COR-L47 (cell line): ENCODE measurements around the gene COBL.
"Not testable (repeated sequence)": the region's sequence is repeated elsewhere in the genome, so short reads cannot be mapped to it uniquely, and the experiment has no call there.

Source experiments
- DNase-seq: peaks from one replicate; lab custom pipeline; 2025; lab: John Stamatoyannopoulos, UW

The COBL gene

DNA sequence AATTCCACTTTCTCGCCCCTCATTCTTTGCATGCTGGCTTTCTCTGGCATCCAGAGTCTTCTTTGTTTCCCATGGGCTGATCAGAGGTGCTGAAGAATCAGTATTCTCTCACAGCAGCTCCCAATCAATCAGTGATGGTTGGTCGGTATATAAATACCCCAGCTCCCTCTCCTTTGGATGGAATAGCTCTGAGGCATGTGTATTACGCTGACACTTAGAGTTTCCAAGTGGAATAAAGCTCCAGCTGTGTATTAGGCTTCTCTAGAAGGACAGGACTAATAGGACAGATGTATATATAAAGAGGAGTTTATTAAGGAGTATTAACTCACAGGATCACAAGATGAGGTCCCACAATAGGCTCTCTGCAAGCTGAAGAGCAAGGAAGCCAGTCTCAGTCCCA is 315.7 kb downstream of the COBL start:
- DNase-seq = no peak

DNA sequence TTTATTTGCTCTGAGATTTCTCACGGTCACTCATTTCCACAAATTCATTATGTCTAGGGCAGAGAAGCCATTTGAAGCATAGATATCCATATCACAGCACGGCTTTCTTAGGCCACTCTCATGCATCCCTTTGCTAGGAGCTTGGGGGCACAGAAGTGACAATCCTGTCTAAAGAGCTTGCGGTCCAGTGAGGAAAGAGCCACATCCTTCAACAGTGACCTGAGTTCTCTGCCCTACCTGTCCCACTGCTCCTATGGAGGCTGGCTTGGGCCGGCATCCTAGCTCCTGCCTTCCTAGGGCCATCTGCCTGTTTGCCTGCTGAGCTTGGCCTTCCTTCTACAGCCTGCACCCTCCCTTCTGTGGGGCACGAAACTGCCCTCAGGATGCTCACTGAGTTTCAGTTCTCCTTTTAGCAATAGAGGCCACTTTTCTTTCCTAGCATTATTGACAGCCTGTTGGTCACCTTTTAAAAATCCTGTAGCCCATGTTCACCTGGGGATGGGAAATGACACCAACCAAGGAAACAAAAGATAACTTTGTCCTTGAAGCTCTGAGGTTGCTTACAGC is 321.8 kb downstream of the COBL start:
- DNase-seq = no peak

DNA sequence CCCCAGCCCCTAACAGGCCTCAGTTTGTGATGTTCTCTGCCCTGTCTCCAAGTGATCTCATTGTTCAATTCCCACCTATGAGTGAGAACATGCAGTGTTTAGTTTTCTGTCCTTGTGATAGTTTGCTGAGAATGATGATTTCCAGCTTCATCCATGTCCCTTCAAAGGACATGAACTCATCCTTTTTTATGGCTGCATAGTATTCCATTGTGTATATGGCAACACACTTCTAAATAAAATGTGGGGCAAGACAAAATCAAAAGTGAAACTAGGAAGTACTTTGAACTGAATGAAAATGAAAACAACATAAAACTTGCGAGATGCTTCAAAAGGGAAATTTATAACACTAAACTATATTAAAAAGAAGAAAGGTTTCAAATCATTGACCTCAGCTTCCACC is 326.4 kb downstream of the COBL start:
- not testable (repeated sequence) for DNase-seq

DNA sequence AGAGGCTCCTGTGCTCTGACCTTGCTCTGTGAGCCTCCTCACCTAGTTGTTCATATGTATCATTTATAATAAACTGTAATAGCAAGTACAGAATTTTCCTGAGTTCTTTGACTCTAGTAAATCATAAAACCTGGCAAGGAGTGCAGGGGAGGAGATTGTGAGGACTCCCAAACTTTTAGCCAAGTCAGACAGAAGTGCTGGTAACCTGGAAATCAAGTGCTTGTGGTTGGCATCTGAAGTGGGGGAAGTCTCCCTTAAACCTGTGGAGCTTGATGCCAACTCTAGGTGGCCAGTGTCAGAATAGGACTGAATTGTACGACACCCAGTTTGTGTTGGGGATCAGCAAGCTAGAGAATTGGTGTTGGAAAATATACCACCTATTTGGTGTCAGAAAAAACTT is 327.6 kb downstream of the COBL start:
- DNase-seq = no peak

DNA sequence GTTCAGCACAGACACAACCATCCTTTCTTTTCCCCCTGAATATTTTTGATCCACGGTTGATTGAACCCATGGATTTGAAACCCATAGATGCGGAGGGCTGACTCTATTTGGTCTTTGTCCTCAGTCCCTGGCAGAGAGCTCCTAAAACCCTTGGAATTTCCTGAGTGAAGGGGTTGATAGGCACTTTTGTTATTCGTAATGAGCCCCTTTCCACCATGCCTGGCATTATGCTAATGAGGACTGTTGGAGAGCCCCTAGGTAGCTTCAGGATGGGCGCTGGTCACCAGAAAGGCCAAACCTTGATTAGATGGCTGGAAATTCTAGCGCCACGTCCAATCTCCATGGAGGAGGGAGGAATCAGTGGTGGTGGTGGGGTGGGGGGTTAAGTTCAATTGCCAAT is 328.1 kb downstream of the COBL start:
- no peak for DNase-seq

DNA sequence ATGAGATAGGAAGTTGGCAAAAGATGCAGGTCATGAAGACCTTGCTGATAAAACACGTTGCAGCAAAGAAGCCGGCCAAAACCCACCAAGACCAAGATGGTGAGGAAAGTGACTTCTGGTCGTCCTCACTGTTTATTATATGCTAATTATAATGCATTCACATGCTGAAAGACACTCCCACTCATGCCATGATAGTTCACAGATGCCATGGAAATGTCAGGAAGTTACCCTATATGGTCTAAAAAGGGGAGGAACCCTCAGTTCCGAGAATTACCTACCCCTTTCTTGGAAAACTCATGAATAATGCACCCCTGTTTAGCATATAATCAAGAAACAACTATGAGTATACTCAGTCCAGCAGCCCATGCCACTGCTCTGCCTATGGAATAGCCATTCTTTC is 331.5 kb downstream of the COBL start:
- DNase-seq = no peak

DNA sequence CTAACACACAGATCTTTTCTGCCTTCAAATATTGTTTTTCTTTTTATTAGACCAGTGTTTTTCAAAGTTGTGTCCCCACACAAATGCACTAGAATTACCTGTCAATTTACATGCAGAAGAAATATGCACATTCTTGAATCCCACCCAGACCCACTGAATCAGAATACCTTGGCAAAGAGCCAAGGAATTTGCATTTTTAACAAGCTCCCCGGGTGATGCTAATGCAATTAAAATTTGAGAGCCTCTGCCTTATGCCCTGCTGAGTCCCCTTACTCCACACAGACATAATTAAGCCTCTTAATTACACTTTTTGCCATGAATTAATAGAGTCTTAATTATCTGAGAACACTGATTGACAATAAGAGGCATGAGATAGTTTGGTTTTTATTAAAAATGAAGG is 332.8 kb downstream of the COBL start:
- no peak for DNase-seq

DNA sequence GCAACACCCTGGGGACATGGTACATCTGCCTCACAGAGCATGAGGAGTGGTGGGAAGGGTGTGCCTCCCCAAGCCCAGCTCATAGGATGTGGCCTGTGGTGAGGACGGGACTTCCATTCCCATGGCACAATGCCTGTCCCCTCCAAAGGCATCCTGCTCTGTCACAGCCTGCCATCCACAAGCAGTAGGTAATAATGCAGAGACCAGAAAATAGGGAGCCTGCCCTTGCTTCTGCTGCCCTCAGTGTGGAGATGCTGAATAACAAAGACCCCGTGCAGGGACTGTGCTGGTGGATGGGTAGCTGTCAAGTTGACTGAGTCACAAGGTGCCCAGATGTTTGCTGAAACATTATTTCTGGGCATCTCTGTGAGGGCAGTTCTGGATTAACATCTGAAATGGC is 334.0 kb downstream of the COBL start:
- DNase-seq = no peak

DNA sequence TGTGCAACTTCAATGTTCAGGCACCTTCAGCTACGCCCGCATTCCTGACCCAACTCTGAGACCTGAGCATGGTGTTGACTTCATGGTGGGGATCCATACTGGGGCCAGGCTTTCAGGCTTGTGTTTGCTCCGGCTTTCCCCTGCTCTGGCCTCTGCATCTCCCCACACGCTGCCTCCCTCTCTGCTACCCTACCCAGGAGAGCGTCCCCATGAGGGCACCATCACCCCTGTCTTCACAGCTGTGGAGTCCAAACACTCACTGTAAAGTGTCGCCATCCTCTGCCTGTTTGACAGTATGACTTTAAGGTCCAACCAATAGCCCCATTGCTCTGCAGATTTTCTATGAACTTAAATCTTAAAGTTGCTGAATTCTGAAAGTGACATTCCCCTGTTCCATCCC is 334.9 kb downstream of the COBL start:
- DNase-seq = no peak

DNA sequence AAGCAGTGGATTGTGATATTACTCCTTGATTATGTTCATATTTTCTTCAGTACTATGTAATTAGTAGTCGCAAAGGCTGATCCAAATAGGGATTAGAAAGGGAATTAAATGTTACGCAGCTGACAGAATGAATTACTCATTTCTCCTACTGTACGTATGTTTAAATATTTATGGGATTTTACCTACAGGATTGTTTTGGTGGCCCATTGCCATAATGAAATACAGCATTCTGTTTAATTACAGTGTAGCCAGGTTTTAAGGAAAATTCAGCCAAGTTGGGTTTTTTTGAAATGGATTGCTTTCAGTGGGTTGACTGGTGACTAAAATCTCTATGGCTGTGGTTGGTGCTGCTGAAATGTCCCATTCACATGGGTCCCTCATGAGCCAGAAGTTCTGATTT is 336.2 kb downstream of the COBL start:
- no peak for DNase-seq

DNA sequence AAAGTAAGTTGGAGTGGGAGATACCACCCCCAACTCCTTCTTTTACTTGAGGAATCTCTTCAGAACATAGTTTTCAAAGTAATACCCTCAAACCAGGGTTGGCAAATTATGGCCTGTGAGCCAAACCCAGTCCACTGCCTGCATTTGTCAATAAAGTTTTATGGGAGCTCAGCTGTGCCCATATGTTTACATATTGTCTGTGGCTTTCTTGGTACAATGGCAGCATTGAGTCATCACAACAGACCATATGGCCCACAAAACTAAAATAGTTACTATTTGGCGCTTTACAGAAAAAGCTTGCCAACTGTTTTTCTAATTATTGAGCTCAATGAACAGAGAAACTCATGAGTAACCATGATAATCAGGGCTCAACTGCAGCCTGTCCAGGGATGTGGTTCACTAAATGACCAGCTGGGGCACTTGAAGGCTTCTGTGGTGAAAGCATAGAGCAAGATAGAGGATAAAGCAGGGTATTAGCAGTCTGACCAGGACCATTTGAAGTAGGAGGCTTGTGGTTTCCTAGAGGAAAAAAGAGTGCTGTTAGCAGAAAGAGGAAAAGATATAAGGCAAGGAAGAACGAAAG is 337.9 kb downstream of the COBL start:
- no peak for DNase-seq

DNA sequence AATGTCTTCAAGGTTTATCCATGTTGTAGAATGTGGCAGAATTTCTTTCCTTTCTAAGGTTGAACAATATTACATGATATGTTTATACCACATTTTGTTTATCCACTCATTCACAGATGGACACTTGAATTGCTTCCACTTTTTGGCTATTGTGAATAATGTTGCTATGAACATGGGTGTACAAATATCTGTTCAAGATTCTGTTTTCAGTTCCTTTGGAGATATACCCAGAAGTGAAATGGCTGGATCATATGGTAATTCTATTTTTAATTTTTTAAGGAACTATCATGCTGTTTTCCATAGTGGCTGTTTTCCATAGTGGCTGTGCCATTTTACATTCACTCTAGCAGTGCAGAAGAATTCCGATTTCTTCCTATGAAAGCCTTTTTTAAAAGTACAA is 339.2 kb downstream of the COBL start:
- no peak for DNase-seq

DNA sequence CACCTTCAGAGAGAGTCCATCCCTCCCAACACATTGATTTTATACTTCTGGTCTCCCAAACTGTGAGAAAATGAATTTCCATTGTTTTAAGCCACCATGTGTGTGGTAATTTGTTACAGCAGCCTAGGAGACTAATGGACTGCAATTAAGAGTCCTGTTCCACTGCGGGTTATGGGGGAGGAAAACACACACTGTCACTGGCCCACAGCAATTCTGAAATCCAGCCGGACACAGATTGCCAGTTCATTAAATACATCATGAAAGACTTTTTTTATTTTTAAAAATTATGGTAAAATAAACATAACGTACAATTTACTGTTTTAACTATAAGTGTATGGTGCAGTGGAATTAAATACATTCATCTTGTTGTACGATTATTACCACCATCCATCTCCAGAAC is 340.5 kb downstream of the COBL start:
- DNase-seq = no peak

DNA sequence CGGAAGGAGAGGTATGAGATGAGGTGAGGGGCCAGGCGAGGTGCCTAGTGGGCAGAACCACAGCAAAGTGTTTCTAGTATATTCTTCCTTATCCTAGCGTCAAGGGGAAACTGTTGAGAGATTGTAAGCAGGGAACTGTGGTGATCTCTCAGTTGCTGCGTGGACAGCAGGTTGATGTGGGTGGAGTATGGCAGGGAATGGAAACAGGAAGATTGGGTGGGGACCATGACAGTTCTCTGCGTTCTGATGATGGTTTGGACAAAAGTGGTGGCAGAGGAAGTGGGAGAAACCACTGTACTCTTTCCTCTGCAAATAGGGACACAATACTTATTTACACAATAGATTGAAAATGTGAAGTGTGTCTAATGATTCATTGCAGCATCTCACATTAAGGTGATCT is 342.4 kb downstream of the COBL start:
- DNase-seq = no peak

DNA sequence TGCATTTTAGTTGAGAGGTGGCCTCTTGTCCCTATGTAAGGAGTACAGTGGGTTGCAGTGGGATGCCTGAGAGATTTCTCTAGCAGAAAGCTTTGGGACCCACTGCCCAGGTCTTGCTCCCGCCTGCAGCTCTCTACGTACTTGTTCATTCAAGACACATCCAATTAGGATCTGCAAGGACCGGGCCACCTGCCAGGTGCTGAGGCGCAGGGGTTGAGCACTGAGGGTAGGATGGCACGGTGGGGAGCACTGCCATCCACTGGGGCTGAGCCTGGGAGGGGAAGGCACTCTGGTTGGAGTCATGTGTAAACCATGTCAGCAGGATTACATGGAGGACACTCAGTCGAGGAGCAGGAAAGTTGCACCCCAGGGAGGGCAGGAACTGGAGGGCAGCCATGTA is 342.8 kb downstream of the COBL start:
- no peak for DNase-seq

DNA sequence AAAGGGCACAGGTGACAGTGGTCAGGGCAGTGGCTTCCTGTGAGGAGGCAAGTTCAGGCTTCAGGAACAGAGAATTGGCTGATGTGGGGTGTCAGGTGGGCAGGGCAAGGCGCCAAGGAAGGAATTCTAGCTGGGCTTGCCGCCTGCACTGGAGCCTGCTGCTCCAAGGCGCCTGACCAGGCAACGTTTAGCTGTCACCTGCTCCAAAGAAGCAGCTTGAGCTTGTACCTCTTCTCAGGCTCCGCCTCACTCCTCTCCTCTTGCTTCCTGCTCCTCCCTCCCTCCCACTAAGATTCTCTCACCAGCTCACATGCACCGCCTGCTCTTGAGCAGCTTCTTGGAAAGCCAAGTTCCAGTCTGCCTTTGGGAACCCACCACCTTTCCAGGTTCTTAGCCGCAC is 346.5 kb downstream of the COBL start:
- DNase-seq = no peak
